Endothelial cell of umbilical vein (primary cell): Measurements from ENCODE around the gene ANAPC2. TPM values are rescaled to one million over a fixed set of nuclear protein-coding genes. Genes with fewer than 3 reads are reported as not detected.

Source experiments
- BruUV-seq: library from RNA; stranded (reverse); fragments of 400-500 nt; replicated peaks from 2 replicates; lab custom pipeline; 2021; lab: Mats Ljungman, UMichigan
- CTCF ChIA-PET: fragments of 300-600, 350-600 bp; sonication (Branson Sonifier 250); formaldehyde crosslinking; loops from one replicate; lab custom pipeline; 2021; ENCODE audit warnings: antibody characterized with exemption, inconsistent platforms; lab: Charles Lee
- POLR2A ChIA-PET: fragments of 300-600, 350-600 bp; sonication (Branson Sonifier 250); formaldehyde crosslinking; loops from one replicate; lab custom pipeline; 2021; ENCODE audit warnings: antibody characterized with exemption, inconsistent platforms; lab: Charles Lee
- DNase-seq: peaks from one replicate; pipeline ENCODE4 v3.0.0-alpha.2; 2011; ENCODE audit warnings: low read depth, low spot score
- FAIRE-seq: peaks from 2 replicates; lab custom pipeline; 2011; peaks lifted over from hg19 to GRCh38; lab: Jason Lieb, UNC
- H2AFZ ChIP-seq: 2 replicates; pipeline ENCODE4 v1.6.0; 2012; ENCODE audit warnings: low read depth, low read length, control low read depth, inconsistent platforms
- H3K27ac ChIP-seq: 2 replicates; pipeline ENCODE4 v1.5.1; 2011; ENCODE audit warnings: low read depth, mild to moderate bottlenecking, control low read depth, low read length, moderate library complexity; ENCODE audit not compliant: insufficient read depth
- H3K27me3 ChIP-seq, 2 experiments: 2 replicates each; pipeline versions ENCODE4 v1.6.0 to v1.6.1; 2011; ENCODE audit warnings: low read length in 2 of 2, mixed read lengths in 1 of 2; ENCODE audit not compliant: control insufficient read depth in 2 of 2, insufficient read depth in 2 of 2
- H3K36me3 ChIP-seq, 2 experiments: 2 replicates in 1 of 2; 3 replicates in 1 of 2; pipeline ENCODE4 v1.5.1; 2011; ENCODE audit warnings: low read length in 2 of 2, mild to moderate bottlenecking in 1 of 2, moderate library complexity in 1 of 2; ENCODE audit not compliant: control insufficient read depth in 2 of 2, insufficient read depth in 2 of 2; ENCODE audit errors: extremely low read depth in 1 of 2
- H3K4me1 ChIP-seq: 3 replicates; pipeline ENCODE4 v1.5.1; 2011; ENCODE audit warnings: mild to moderate bottlenecking, low read length; ENCODE audit not compliant: control insufficient read depth, insufficient read depth; ENCODE audit errors: extremely low read depth
- H3K4me2 ChIP-seq: 2 replicates; pipeline ENCODE4 v1.6.1; 2011; ENCODE audit warnings: low read length, control low read depth, mixed read lengths; ENCODE audit not compliant: insufficient read depth
- H3K4me3 ChIP-seq, 3 experiments: fragments of 200-600 bp in 1 of 3; sonication (generic), shearing (Covaris generic) in 1 of 3; replicated peaks in 1 of 3; 2 replicates each; pipeline ENCODE4 v1.5.1; 2011 to 2016; ENCODE audit warnings: control low read depth in 3 of 3, low read length in 3 of 3, mild to moderate bottlenecking in 2 of 3, inconsistent platforms in 1 of 3, low read depth in 1 of 3, moderate library complexity in 1 of 3; ENCODE audit not compliant: insufficient read depth in 1 of 3
- H3K79me2 ChIP-seq: 2 replicates; pipeline ENCODE4 v1.6.0; 2012; ENCODE audit warnings: low read length, inconsistent platforms; ENCODE audit not compliant: control insufficient read depth, insufficient read depth
- H3K9ac ChIP-seq: replicated peaks from 2 replicates; pipeline ENCODE3; 2011; ENCODE audit warnings: low read length, control low read depth; ENCODE audit not compliant: insufficient read depth; ENCODE audit errors: extremely low read depth
- H3K9me1 ChIP-seq: replicated peaks from 3 replicates; pipeline ENCODE4 v1.6.0; 2011; ENCODE audit warnings: mild to moderate bottlenecking, low read length; ENCODE audit not compliant: control insufficient read depth, insufficient read depth; ENCODE audit errors: extremely low read depth
- H3K9me3 ChIP-seq: replicated peaks from 2 replicates; pipeline ENCODE4 v1.5.1; 2012; ENCODE audit warnings: low read length, inconsistent platforms; ENCODE audit not compliant: control insufficient read depth, insufficient read depth
- H4K20me1 ChIP-seq: replicated peaks from 2 replicates; pipeline ENCODE3; 2011; ENCODE audit warnings: mild to moderate bottlenecking, low read length; ENCODE audit not compliant: control insufficient read depth, insufficient read depth; ENCODE audit errors: extremely low read depth
- CTCF ChIP-seq, 2 donors: IDR thresholded peaks; 1 replicate in 1 of 2; 2 replicates in 1 of 2; pipeline ENCODE4 v1.5.1; 2011; ENCODE audit warnings: low read length in 2 of 2, mild to moderate bottlenecking in 2 of 2, moderate library complexity in 2 of 2, control low read depth in 1 of 2, inconsistent platforms in 1 of 2, low read depth in 1 of 2; ENCODE audit not compliant: insufficient read depth in 1 of 2; ENCODE audit errors: extremely low read depth in 1 of 2
- EZH2 ChIP-seq: IDR thresholded peaks from 2 replicates; pipeline ENCODE4 v1.6.1; 2012; ENCODE audit warnings: borderline replicate concordance, low read depth, mild to moderate bottlenecking, moderate library complexity, low read length, inconsistent platforms; ENCODE audit not compliant: severe bottlenecking
- FOS ChIP-seq: IDR thresholded peaks from 2 replicates; pipeline ENCODE4 v1.6.1; 2011; ENCODE audit warnings: mild to moderate bottlenecking, low read length, moderate library complexity, borderline replicate concordance; ENCODE audit not compliant: insufficient read depth
- GATA2 ChIP-seq: IDR thresholded peaks from 2 replicates; pipeline ENCODE4 v1.7.0; 2011; ENCODE audit warnings: low read depth, mild to moderate bottlenecking, moderate library complexity, mixed read lengths, low read length; ENCODE audit not compliant: insufficient read length, insufficient read depth
- JUN ChIP-seq: IDR thresholded peaks from 2 replicates; pipeline ENCODE4 v1.6.1; 2011; ENCODE audit warnings: borderline replicate concordance, low read depth; ENCODE audit not compliant: insufficient read length, insufficient read depth
- MYC ChIP-seq: IDR thresholded peaks from one replicate; pipeline ENCODE4 v1.6.1; 2011; ENCODE audit warnings: mild to moderate bottlenecking, low read depth, low read length
- POLR2A ChIP-seq: IDR thresholded peaks from 2 replicates; pipeline ENCODE4 v1.6.1; 2012; ENCODE audit warnings: low read depth, mild to moderate bottlenecking, control low read depth, low read length
- dilution Hi-C: fragments of 300-500 bp; cut with MboI; formaldehyde crosslinking; loops from one replicate; pipeline ENCODE4 v1.15.0; 2019; ENCODE audit warnings: low sequenced_read_pairs; ENCODE audit not compliant: extremely low pct_ligation_motif_present
- intact Hi-C: fragments of 100-400 bp; cut with micrococcal nuclease; formaldehyde crosslinking; loops from one replicate; pipeline ENCODE4 v1.10.0; 2022
- polyA plus RNA-seq, 4 experiments: library from polyadenylated mRNA; depleted of rRNA in 3 of 4; stranded (reverse) in 3 of 4; unstranded in 1 of 4; fragments of >200 nt; gene quantifications; 2 replicates each; pipeline versions ENCODE4 v1.2.1 to v1.2.3, GENCODE V29; 2011 to 2012; ENCODE audit warnings: missing spikeins in 1 of 4
- total RNA-seq: library from RNA; stranded (reverse); gene quantifications from 2 replicates; pipeline ENCODE4 v1.2.3, GENCODE V29; 2021

The ANAPC2 gene
- total and polyA plus RNA-seq, 2 donors (not counting 3 experiments of a cell fraction or from before 2014, with no cell fraction given) = 44.8 to 69.2 TPM

- peaks cover 26 to 28% of the 10 kb centered on the region in 2 experiments for H3K27me3 ChIP-seq
Observed at GRCh38 chr9:137141976-137142936, 46.1 kb downstream of the ANAPC2 start.

More at GRCh38 chr9:137141976-137142936, 46.1 kb downstream of the ANAPC2 start:
- H3K4me1 ChIP-seq = no peaks in the 10 kb centered on the region
- ChIA-PET CTCF (no interaction called here), POLR2A (no interaction called here)
- H3K9me1 ChIP-seq = no peaks in the 10 kb centered on the region
- DNase-seq (no peak), FAIRE-seq (no peak)
- no TSS peak for BruUV-seq
- dilution Hi-C loops = no loop called here
- no peak overlapping the region for H3K9ac ChIP-seq
- H3K9me3 ChIP-seq = no peaks in the 10 kb centered on the region
- H2AFZ ChIP-seq = no peak overlapping the region
- TF ChIP-seq POLR2A (no peak), MYC (no peak), FOS (no peak), JUN (no peak), GATA2 (no peak), EZH2 (no peak), CTCF (IDR thresholded peaks at IDR 0.05; ENCODE audit: extremely low read depth in 1 of 2, insufficient read depth in 1 of 2, low read depth in 1 of 2, low read length in 2 of 2) (no peak)
- intact Hi-C loops = no loop called here
- H4K20me1 ChIP-seq = no peaks in the 10 kb centered on the region
- no peak overlapping the region for H3K4me2 ChIP-seq
- H3K36me3 ChIP-seq = no peaks in the 10 kb centered on the region
- no peak overlapping the region for H3K4me3 ChIP-seq
- no peaks in the 10 kb centered on the region for H3K79me2 ChIP-seq
- no peak overlapping the region for H3K27ac ChIP-seq
